ENCODE data around the gene PRODH2. TPM values are rescaled to one million over a fixed set of nuclear protein-coding genes. Genes with fewer than 3 reads are reported as not detected.

PRODH2 gene
- total and polyA plus RNA-seq, 10 of the 15 experiments (the other 5 are each of a cell fraction or from before 2014, with no cell fraction given) = 0.07 TPM; not detected in 9

- TF ChIP-seq ZNF687 (IDR thresholded peaks at IDR 0.05) (no peak), YY1 (IDR thresholded peaks at IDR 0.05; ENCODE audit: low read depth, low read length) (no peak)
These were observed 36.4 kb upstream of the PRODH2 start (continued) for GRCh38 chr19:35848919-35849505.

- WGBS (ENCODE audit: insufficient coverage, insufficient replicate concordance, low lambda C conversion rate, missing lambda C conversion rate) = 48% methylated on average over 8 of the region's 8 CpGs
- H3K4me1 ChIP-seq (ENCODE audit: control insufficient read depth, insufficient read depth, low read length) = no peaks in the 10 kb centered on the region
- in situ Hi-C loops (cut with MboI) = no loop called here
- H3K4me2 ChIP-seq (ENCODE audit: control insufficient read depth, insufficient read depth) = no peak overlapping the region
- H3K4me3 ChIP-seq = no peak overlapping the region
- no peak for FAIRE-seq
- BruUV-seq (replicated peaks) = no TSS peak
- intact Hi-C loops (cut with micrococcal nuclease; ENCODE audit: unreplicated experiment) = no loop called here
- ChIA-PET POLR2A (no interaction called here), CTCF (no interaction called here), RAD21 (ENCODE audit: unreplicated experiment) (no interaction called here), SMC1A (ENCODE audit: uncharacterized antibody, unreplicated experiment) (no interaction called here)
- no peak overlapping the region for H2AFZ ChIP-seq (ENCODE audit: control insufficient read depth, low read depth, low read length)
- no peak overlapping the region for H3K27ac ChIP-seq (ENCODE audit: control insufficient read depth, insufficient read depth)
- no peak for ATAC-seq
- peaks cover 3 to 6% of the 10 kb centered on the region in 2 experiments; a peak in 3 of 4 replicates for H3K27me3 ChIP-seq (replicated peaks in 1 of 2; ENCODE audit: control insufficient read depth in 2 of 2, insufficient read depth in 2 of 2, low read length in 1 of 2)
- H3K9me3 ChIP-seq (replicated peaks; ENCODE audit: control insufficient read depth, insufficient read depth, low read length) = no peaks in the 10 kb centered on the region; the same call in 2 of the 3 replicates
- no peak overlapping the region for H3K9ac ChIP-seq (ENCODE audit: control insufficient read depth, insufficient read depth, low read length)
- H4K20me1 ChIP-seq (ENCODE audit: control insufficient read depth, insufficient read depth) = no peaks in the 10 kb centered on the region
- no peaks in the 10 kb centered on the region for H3K36me3 ChIP-seq (ENCODE audit: control insufficient read depth in 2 of 2, insufficient read depth in 2 of 2, low read length in 1 of 2)
- H3K79me2 ChIP-seq (ENCODE audit: control insufficient read depth, insufficient read depth, low read length) = no peaks in the 10 kb centered on the region
- DNase-seq (ENCODE audit: low read depth, low spot score) = no peak
- no peak for TF ChIP-seq USF2 (IDR thresholded peaks at IDR 0.05; ENCODE audit: borderline replicate concordance, low read depth, low read length)
- no peak for TF ChIP-seq TCF7 (IDR thresholded peaks at IDR 0.05; ENCODE audit: borderline replicate concordance)
- TF ChIP-seq CHD1 (IDR thresholded peaks at IDR 0.05; ENCODE audit: low read depth, low read length) = no peak
- TF ChIP-seq PKNOX1 (IDR thresholded peaks at IDR 0.05) = no peak
- TF ChIP-seq MYC (IDR thresholded peaks at IDR 0.05; ENCODE audit: insufficient read depth, insufficient read length, insufficient replicate concordance, low read length, severe bottlenecking) = no peak
- no peak for TF ChIP-seq NFXL1 (IDR thresholded peaks at IDR 0.05; ENCODE audit: borderline replicate concordance)
- TF ChIP-seq NFYA (IDR thresholded peaks at IDR 0.05; ENCODE audit: borderline replicate concordance, low read depth, low read length) = no peak
- no peak for TF ChIP-seq FOXK2 (IDR thresholded peaks at IDR 0.05)
- no peak for TF ChIP-seq RUNX3 (IDR thresholded peaks at IDR 0.05; ENCODE audit: low read length)
- TF ChIP-seq IRF5 (IDR thresholded peaks at IDR 0.05; ENCODE audit: borderline replicate concordance) = no peak
- no peak for TF ChIP-seq ZBED1 (IDR thresholded peaks at IDR 0.05; ENCODE audit: borderline replicate concordance)
- no peak for TF ChIP-seq ZNF217 (IDR thresholded peaks at IDR 0.05)
- TF ChIP-seq POLR2AphosphoS2 (IDR thresholded peaks at IDR 0.05; ENCODE audit: low read depth, low read length) = no peak
- TF ChIP-seq YY1 (IDR thresholded peaks at IDR 0.05; ENCODE audit: low read depth, low read length) = no peak
- TF ChIP-seq SMAD5 (IDR thresholded peaks at IDR 0.05; ENCODE audit: low read depth) = no peak
- TF ChIP-seq CEBPB (IDR thresholded peaks at IDR 0.05; ENCODE audit: borderline replicate concordance in 1 of 2, low read depth in 2 of 2, low read length in 2 of 2) = no peak
These were observed 35.8 kb upstream of the PRODH2 start for GRCh38 chr19:35848486-35848885.
